Measurements from ENCODE around the gene GPNMB.
"Not testable (repeated sequence)": the region's sequence is repeated elsewhere in the genome, so short reads cannot be mapped to it uniquely, and the experiment has no call there.

The GPNMB gene

DNA sequence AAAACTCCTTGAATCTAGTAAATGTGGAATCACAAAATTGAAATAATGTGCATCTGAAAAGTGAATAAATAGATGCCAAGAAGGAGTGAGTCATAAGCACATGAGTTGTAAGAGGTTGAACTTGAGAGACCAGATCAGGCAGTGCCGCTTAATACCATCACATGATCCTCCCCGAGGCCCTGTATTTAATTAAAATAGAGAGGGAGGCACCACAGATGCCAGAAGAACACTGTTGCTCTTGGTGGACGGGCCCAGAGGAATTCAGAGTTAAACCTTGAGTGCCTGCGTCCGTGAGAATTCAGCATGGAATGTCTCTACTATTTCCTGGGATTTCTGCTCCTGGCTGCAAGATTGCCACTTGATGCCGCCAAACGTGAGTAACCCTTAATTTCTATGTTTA lies at the start of gene GPNMB:
Gene GPNMB (plus strand): TSS at position 221 of the 400 bp plus-strand sequence. CDS start 83 bp downstream, at position 304.
- peak; percentile 95 for DNase-seq (ENCODE audit: low read depth)

GRCh38 chr7:23197745-23198144 lies 48.8 kb upstream of the GPNMB start:
- not testable (repeated sequence) for DNase-seq (ENCODE audit: low read depth)

GRCh38 chr7:23200331-23200730 lies 46.2 kb upstream of the GPNMB start:
- DNase-seq (ENCODE audit: low read depth), result no peak

DNA sequence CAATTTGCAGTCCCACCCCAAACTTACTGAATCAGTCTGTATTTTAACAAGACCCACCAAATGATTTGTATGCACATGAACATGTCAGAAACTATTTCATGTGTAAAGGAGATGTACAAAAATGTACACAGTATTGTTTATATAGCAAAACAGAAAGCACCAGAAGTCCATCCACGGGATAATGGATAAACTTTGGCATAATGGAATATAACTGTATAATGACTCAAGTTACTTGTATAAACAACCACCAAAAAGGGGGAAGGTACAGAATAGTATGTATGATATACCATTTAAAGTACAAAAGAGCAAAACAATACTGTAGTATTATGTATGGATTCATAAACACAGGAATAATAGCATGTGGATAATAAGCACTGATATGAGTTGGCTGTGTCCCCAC lies 42.3 kb upstream of the GPNMB start:
- DNase-seq (ENCODE audit: low read depth), result no peak

DNA sequence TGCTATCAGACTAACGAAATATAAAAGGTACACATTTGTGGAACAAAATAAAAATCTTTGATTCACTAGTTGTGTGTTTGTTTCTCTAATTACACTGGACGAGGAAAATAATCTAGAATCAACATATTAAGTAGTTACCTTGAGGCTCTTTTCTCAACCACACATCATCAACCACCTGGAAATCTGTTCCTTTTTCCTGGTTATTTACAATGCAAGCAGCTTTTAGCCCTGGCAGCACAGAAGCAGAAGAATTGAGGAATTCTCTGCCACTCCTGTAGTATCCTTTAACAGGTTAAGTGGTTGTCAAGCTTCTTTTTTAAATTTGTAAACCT lies 41.0 kb upstream of the GPNMB start:
- no peak for DNase-seq (ENCODE audit: low read depth)

DNA sequence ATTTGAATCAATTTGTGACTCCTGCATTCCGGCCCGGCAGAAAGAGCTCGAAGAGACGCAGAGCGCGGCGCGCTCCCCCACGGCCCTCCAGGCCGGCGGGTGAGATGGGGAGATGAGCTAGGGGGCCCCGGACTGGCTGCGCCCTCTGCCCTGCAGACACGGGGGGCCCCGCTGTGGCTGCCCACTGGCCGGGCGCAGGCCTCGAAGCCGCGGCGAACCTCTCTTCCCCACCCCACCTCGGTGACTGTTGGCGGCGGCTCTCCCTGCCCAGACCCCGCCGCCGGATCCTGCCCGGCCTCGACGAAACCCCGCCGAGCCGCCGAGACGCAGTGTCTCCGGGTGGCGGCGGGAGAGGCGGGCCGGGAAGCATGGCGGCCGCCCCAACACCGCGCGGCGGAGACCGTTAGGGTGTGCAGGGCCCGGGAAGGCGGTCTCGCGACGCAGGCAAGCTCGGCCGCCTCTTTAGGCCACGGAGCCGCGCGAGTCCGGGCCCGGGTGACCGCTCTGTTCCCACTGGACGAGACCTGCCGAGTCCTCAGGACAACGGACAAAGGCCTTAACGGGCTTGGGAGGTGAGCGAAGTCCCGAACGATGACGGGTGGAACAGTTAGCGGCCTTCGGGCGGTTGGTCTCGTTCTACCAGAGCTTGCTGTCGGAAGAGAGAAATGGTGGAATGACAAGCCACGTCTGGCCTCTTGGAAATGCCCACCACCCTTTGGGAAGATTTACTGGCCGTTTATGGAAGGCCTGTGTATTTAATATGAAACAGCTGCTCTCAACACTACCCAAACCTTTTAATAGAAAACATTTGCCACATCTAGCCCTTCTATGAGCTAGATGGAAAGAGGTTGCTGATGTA lies 40.4 kb upstream of the GPNMB start:
- DNase-seq (ENCODE audit: low read depth), result no peak

- no peak for DNase-seq (ENCODE audit: low read depth)
Observed at GRCh38 chr7:23207021-23207420, 39.6 kb upstream of the GPNMB start.

GRCh38 chr7:23207884-23208283 lies 38.7 kb upstream of the GPNMB start:
- no peak for DNase-seq (ENCODE audit: low read depth)

- DNase-seq (ENCODE audit: low read depth), result no peak
Observed at GRCh38 chr7:23208316-23208715, 38.3 kb upstream of the GPNMB start.

DNA sequence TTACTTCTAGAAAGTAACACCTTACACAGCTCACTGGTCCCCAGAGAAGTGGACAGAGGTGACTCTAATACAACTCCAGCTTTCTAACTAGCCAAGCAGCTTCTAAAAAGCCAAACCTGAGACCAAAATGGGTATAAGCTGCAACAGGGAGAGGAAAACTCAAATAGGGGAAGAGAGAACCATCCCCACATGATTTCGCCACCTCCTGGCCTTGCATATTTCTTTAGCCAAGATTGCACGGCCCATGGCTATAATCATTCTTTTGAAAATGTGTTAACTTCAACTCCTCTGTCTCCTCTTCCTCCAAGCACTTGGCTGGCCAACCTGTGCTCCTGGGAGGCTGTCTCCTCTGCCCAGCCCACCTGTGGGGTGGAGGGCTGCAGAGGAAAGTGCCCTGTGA lies 36.1 kb upstream of the GPNMB start:
- DNase-seq (ENCODE audit: low read depth), result no peak

DNA sequence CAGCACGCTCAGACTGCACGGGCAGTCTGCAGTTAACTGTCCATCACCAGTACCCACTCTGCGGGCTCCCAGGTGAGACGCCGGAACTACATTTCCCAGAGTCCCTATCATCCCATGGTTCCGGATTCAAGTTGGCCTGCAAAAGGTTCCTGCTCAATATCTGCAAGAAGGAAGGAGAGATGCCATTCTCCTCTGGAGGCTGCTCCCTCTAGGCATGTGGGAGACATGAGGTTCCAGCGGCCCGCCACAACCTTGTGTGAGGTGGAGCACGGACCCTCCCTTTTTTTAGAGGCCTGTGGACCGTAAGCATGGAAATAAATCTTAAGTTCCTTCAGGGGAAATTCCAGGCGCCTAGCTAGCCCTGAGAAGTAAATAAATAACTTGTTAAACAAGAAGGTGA lies 35.0 kb upstream of the GPNMB start:
- no peak for DNase-seq (ENCODE audit: low read depth)

DNA sequence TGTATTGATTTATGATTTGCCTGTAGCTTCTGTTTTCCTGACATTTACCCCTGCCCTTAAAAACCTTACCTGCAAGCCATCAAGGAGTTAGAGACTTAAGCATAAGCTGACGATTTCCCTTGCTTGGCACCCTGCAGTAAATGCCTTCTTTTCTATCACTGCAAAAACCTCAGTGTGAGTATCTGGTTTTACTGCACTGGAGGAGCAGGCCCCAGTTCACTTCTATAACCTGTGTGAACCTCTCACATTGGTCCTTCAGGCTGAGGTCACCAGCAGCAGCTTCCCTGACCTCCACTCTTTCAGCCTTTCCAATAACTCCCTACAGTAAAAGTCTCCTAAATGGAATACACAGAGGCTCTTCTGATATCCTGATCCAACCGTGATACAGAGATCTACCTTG lies 34.2 kb upstream of the GPNMB start:
- DNase-seq (ENCODE audit: low read depth), result no peak

DNA sequence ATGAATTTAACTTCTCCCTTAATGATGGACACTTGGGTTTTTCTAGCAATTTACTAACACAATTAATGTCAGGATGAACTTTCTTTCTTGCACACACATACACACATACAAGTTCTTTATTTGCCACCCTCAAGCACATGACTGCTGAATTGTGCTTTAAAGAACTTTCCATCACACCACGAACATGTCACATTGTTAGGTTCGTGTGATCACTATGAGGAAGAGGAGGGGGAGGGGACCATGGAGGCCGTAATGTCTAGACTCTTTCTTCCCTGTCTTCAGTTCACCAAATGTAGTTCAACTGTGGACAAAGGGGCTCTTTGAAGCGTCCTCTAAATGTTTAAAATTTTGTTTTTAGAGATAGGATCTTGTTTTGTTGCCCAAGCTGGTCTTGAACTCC lies 33.7 kb upstream of the GPNMB start:
- no peak for DNase-seq (ENCODE audit: low read depth)

DNA sequence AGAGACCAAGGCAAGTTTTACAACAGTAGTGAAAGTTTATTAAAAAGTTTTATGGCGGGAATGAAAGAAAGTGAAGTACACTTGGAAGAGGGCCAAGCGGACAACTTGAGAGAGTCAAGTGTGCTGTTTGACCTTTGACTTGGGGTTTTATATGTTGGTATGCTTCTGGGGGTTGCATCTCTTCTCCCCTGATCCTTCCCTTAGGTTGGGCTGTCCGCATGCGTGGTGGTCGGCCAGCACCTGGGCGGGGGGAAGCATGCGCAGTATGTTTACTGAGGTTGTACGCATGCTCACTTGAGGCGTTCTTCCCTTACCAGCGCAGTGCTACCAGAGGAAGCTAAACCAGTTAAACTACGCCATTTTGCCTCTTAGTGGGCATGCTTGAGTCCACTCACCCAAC lies 32.8 kb upstream of the GPNMB start:
- no peak for DNase-seq (ENCODE audit: low read depth)

DNA sequence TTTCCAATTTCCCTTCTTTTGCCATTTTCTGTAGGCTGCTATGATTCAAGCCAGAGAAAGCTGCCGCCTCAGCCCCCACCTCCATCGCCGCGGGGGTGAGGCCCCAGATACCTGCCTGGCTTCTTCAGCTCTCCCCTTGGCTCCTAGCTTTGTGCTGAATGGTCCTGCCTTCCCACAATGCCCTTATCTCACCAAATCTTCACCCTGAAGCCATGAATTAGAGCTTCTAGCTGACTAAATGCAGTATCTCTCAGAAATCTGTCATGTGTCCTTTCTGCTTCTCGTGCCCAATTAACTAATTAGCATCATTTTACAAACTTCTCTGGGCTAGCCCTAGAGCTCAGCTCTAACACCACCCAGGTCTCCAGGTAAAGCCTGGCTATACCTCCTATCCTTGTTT lies 32.2 kb upstream of the GPNMB start:
- no peak for DNase-seq (ENCODE audit: low read depth)

DNA sequence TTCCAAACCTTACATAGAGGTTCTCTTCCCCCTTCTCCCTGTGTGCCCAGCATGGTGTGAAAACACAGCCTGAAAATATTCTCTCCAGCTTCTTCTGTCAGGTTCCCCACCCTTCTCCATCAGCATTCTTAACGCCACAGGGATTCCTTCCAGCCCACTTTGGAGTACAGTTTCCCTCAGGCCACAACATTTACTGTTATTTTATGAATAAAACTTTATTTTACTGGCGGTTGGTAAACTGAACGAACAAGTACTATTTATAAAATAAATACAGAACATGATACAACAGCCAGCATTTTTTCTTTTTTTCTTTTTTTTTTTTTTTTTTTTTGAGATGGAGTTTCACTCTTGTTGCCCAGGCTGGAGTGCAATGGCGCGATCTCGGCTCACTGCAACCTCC lies 31.6 kb upstream of the GPNMB start:
- DNase-seq (ENCODE audit: low read depth), result no peak

DNA sequence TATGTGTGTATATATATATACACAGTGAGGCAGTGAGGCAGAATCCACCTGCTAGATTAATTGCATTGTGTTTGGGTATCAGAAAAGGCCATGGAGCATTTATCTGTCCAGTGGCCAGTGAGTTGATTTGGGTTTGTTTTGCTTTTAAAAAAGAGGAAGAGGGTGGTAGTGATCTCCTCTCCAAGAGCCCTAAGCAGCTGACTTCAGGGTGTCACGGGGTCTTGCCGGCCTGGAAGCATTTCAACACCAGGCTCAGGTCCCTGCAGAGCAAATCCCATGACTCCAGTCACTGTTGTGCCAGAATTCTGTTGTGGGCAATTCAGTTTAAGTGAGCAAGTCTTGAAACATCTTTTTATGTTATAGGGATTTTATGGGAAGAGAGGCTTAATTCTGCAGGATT lies 30.6 kb upstream of the GPNMB start:
- no peak for DNase-seq (ENCODE audit: low read depth)

DNA sequence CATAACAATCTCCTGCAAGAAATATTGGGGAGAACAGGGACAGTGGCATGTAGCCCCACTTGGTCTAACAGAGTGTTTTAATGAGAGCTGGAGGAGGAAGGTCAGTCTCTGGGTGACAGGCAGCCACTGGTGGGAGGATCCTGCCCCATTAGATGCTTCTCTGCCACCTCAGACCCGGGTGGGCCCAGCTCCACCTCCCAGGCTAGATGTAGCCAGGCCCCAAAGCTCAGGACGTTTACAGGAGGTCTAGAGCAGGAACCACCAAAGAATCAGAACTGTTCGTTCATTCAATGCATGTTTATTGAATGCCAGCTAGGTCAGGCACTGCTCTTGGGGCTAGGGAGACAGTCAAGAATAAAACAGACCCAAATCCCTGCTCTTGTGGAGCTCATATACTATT lies 28.4 kb upstream of the GPNMB start:
- no peak for DNase-seq (ENCODE audit: low read depth)

DNA sequence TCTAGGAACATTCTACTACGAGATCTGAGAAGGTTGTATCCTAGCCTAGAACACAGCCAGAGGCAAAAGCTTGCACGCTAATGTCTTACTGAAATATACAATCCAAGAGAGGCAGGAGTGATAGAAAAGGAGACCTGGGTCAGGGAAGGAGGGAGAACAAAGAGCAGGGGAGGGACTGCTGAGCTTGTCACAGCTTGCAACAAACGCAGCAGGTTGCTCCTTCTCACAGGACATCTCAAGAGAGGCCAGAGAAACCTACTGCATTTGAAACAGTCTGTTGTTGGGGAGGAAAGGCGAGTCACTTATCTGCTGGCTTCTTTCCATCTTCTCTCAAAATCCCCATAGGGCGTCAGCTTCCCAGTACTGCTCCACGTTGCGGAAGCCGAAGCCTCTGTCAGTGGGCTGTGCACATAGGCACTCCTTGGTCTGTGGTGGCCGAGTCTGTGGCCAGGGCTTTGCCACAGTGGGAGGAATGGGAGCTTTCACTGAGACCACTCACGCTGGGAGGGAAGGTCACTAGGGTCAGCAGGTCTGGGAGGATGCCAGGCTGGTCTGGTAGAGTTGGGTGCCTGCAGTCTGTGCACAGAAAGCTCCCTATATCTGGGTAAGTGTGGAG lies 25.8 kb upstream of the GPNMB start:
- no peak for DNase-seq (ENCODE audit: low read depth)

GRCh38 chr7:23222439-23223030 lies 24.0 kb upstream of the GPNMB start:
- no peak for DNase-seq (ENCODE audit: low read depth)

- not testable (repeated sequence) for DNase-seq (ENCODE audit: low read depth)
Observed at GRCh38 chr7:23224364-23224763, 22.2 kb upstream of the GPNMB start.

- no peak for DNase-seq (ENCODE audit: low read depth)
Observed at GRCh38 chr7:23226844-23227450, 19.6 kb upstream of the GPNMB start.

- no peak for DNase-seq (ENCODE audit: low read depth)
Observed at GRCh38 chr7:23228412-23228811, 18.2 kb upstream of the GPNMB start.
